Glutamatergic neuron (in vitro differentiated cells): ENCODE data around the gene GYPA. TPM values are rescaled to one million over a fixed set of nuclear protein-coding genes. Genes with fewer than 3 reads are reported as not detected.
"Not testable (repeated sequence)": the region's sequence is repeated elsewhere in the genome, so short reads cannot be mapped to it uniquely, and the experiment has no call there.

Experiments used
- DNase-seq: peaks from one replicate; pipeline ENCODE4 v3.0.0; 2022
- H3K27ac Mint-ChIP-seq: one replicate; pipeline ENCODE4 v1.8.0; 2020; ENCODE audit warnings: mild to moderate bottlenecking, mixed read lengths, inconsistent platforms; ENCODE audit not compliant: unreplicated experiment
- H3K27me3 Mint-ChIP-seq: one replicate; pipeline ENCODE4 v1.8.0; 2020; ENCODE audit warnings: mild to moderate bottlenecking, moderate library complexity, mixed read lengths, inconsistent platforms; ENCODE audit not compliant: unreplicated experiment
- H3K36me3 Mint-ChIP-seq: one replicate; pipeline ENCODE4 v1.8.0; 2020; ENCODE audit warnings: mild to moderate bottlenecking, mixed read lengths, inconsistent platforms; ENCODE audit not compliant: unreplicated experiment
- H3K4me1 Mint-ChIP-seq: one replicate; pipeline ENCODE4 v1.8.0; 2020; ENCODE audit warnings: mild to moderate bottlenecking, low read depth, mixed read lengths, inconsistent platforms; ENCODE audit not compliant: unreplicated experiment
- H3K4me3 Mint-ChIP-seq: one replicate; pipeline ENCODE4 v1.8.0; 2020; ENCODE audit warnings: mild to moderate bottlenecking, mixed read lengths, inconsistent platforms; ENCODE audit not compliant: unreplicated experiment
- H3K9me3 Mint-ChIP-seq: one replicate; pipeline ENCODE4 v1.8.0; 2020; ENCODE audit warnings: mild to moderate bottlenecking, moderate library complexity, mixed read lengths, inconsistent platforms; ENCODE audit not compliant: unreplicated experiment
- CTCF ChIP-seq: fragments of 200-600 bp; sonication (generic); IDR thresholded peaks from one replicate; pipeline ENCODE4 v1.5.0; 2021; ENCODE audit not compliant: partially characterized antibody, unreplicated experiment
- long read RNA-seq: library from polyadenylated mRNA; unstranded; transcript quantifications from one replicate; pipeline ENCODE4 v2.0.0, GENCODE V29; 2020; ENCODE audit not compliant: unreplicated experiment
- total RNA-seq: library from RNA; stranded (reverse); fragmentation: NEBNext Ultra II Directional; extraction: Animal tissue kit (Norgen Biotek cat#: 25700); gene quantifications from one replicate; pipeline ENCODE4 v1.2.1, GENCODE V29; 2021; ENCODE audit not compliant: unreplicated experiment

The GYPA gene
- total RNA-seq: 1.3 TPM
- long read RNA-seq: 0 reads

DNA sequence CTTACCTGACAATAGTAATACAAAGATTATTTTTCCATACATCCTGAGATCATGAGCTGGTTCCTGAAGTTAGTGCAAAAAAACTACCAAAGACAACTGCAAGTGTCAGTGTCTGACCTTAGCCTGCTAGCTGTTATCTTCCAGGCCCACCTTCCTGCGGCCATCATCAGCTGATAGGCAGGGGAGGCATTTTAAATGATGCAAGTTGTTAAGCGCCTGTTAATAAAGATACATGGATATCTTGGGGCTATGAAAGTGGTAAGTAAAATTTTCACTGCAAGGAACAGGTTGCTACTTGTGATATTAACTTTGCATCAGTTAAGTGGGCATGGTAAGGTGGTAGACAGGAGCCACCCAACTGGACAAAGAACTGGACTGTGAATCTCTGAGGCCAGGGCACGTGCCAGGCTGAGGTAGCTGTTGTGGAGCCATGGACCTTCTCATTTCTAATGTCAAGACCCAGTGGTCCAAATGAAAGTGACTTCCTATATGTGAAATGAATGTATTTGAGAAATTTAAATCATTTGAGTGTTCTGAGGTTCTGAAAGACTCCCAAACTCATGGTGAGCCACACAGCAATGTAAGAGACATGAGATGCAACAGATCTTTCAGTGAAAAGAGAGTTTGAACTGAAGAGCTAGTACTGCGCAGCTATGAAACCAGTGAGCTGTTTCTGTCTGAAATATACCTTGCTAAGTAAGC, at the start of gene GYPA:
GYPA (minus strand) TSS at position 125 of the 702 bp plus-strand sequence; CDS start at position 42, 83 bp downstream.
- H3K9me3 Mint-ChIP-seq, DNase-seq, H3K36me3 Mint-ChIP-seq, H3K27me3 Mint-ChIP-seq, H3K4me3 Mint-ChIP-seq, H3K4me1 Mint-ChIP-seq, H3K27ac Mint-ChIP-seq: not testable (repeated sequence)

DNA sequence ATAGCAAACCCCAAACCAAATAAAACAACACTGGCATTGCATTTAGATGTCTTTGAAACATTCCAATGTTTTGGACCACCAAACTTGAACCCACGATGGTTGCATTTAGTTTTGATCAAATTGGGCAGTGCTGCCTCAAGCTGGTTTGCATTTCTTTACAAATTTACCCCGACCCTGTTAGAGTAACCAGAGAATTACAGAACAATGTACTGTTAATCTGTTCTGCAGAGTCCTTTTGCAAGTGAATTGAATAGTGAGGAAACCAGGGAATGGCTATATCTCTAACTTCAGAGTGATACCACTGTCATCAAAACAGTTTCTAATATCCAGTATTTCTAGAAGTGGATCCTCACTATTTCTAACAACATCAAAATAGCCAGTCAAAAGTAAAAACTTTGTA, 49.5 kb upstream of the GYPA start:
- H3K9me3 Mint-ChIP-seq: no peaks in the 10 kb centered on the region
- no peak overlapping the region for H3K4me3 Mint-ChIP-seq
- H3K27ac Mint-ChIP-seq: no peak overlapping the region
- no peaks in the 10 kb centered on the region for H3K4me1 Mint-ChIP-seq
- H3K36me3 Mint-ChIP-seq: no peaks in the 10 kb centered on the region
- H3K27me3 Mint-ChIP-seq: peaks cover 1% of the 10 kb centered on the region
- no peak for TF ChIP-seq CTCF
- DNase-seq: no peak

DNA sequence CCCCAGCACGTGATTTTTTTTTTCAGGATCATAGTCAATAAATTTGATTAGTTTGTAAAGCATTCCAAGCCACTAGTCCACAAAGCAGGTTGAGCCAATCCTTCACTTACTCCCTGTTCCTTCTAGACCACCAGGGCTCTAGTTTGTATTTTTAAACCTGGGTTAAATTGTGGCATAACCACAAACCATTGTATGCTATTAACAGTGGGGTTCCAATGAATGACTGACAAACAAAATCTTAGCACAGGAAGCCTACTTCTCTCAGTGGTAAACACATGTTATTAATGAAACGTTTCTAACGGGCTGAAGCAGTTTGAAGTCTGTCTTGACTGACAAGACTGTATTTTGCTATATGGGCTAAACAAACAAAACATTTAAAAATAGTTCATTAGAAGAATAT, 48.6 kb upstream of the GYPA start:
- Mint-ChIP-seq H3K27me3 (no peaks in the 10 kb centered on the region), H3K36me3 (no peaks in the 10 kb centered on the region), H3K9me3 (no peaks in the 10 kb centered on the region), H3K4me1 (peaks cover 1% of the 10 kb centered on the region), H3K27ac (no peak overlapping the region), H3K4me3 (no peak overlapping the region)
- no peak for DNase-seq
- TF ChIP-seq CTCF: no peak

DNA sequence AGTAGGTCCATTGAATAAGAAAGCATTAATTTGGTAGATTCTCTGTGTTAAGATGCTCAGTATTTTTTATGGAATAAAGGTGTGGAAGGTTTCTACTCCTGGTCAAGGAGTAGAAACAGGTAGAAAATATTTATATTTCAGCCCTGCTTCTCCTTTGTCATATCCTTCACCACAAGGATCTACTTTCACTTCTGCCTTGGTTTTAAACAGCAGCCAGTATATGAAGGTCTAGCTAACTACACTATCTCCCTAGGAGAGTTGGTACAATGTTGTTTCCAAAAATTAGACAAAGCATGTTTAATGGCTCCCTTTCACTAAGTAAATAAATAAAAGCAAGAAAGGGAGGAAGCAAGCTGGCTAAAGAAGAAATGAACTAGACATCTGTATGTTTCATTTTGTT, 44.6 kb upstream of the GYPA start:
- Mint-ChIP-seq H3K4me1 (peaks cover 7% of the 10 kb centered on the region), H3K27ac (no peak overlapping the region), H3K27me3 (no peaks in the 10 kb centered on the region), H3K4me3 (no peak overlapping the region), H3K9me3 (no peaks in the 10 kb centered on the region), H3K36me3 (no peaks in the 10 kb centered on the region)
- DNase-seq: no peak
- TF ChIP-seq CTCF: no peak

DNA sequence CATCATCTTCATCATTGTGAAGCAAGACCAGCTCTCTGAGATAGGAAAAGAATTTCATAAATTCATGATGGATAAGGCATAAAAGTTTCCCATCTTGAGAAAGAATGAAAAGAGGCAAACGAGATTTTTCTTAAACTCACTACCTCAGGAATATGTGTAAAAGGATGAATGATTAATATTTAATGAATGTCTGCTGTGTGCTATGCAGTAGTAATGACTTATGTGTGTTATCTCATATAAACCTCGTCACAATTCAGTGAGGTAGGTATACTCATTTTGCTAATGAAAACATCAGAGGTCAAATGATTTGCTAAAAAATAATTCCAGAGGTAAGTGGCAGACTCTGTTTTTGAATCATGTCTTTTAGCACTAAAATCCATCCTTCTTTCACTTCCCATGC, 42.6 kb upstream of the GYPA start:
- TF ChIP-seq CTCF: no peak
- no peak for DNase-seq
- Mint-ChIP-seq H3K4me1 (peaks cover 7% of the 10 kb centered on the region), H3K36me3 (no peaks in the 10 kb centered on the region), H3K27ac (no peak overlapping the region), H3K9me3 (no peaks in the 10 kb centered on the region), H3K4me3 (no peak overlapping the region), H3K27me3 (no peaks in the 10 kb centered on the region)
